SH-SY5Y (cell line): Measurements from ENCODE around the gene MALSU1.

Source experiments
- GATA2 ChIP-seq: IDR thresholded peaks from 2 replicates; pipeline ENCODE4 v1.6.1; 2011; ENCODE audit warnings: mild to moderate bottlenecking, low read depth, low read length
- GATA3 ChIP-seq: IDR thresholded peaks from 2 replicates; pipeline ENCODE4 v1.6.1; 2011; ENCODE audit warnings: low read depth, mild to moderate bottlenecking, low read length, moderate library complexity

MALSU1 gene

DNA sequence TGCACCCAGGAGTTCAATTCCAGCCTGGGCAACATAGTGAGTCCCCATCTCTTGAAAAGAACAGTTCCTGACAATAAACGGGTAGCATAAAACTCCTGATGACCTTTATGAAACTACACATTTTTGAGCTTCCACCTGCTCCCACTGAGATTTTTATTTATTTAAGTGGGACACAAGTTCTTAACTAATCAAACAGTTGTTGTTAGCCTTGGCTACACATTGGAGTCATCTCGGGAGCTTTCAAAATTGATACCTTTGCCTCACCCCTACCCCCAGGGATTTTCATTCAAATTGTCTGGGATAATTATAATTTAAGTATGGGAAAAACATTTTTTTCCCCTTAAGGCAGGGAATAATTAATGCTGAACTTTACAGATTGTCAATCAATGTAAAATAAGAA is 39.3 kb downstream of the MALSU1 start:
- TF ChIP-seq GATA2 (no peak), GATA3 (no peak)

DNA sequence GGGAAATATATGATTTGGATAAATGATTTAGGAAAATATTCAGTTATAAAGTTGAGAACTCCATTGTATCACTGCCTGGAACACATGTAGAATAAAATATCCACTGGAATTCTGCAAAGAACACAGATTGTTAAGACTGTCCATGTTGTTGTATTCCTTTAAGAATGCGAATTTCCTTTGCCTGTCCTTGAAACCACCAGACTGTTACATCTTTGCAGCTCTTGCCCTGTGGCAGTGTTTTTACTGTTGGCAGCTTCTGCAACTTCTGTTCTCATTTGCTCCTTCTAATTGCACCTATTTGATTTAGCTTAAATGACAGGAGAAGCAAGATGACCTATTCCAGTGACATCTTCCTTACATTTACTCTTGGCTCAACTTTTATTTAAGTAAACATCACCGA is 39.7 kb downstream of the MALSU1 start:
- TF ChIP-seq GATA2: no peak
- no peak for TF ChIP-seq GATA3

DNA sequence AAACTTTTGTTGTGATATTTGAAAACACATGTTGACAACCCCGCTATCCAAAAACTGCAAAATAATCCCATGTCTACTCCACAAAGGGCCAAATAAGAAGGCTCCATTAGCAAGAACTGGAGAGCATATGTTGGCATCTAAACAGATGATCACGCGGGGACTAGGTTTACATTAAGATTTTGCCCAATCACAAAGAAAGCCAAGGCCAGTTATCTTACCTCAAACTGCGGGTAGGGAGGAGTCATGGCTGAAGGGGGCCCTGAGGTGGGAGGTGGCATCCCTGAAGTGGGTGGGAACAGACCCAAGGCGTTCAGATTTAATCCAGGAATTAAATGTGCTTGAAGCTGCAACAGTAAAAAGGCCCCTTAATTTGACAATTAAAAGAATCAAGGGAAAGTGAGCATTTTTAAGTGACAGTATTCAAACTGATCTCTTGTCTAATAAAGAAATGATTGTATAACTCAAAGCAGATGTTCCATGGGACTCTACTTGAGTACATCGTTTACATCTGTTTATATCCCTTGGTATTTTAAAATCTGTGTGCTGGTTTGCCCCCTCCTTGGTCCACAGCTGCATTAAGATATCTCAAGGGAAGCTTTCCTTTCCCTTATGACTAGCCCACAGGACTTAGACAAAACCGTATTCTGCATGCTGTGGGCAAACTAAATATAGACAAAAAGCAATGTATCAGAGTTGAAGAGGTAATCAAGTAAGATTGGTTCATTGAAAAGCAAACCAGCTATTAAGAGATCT is 42.9 kb downstream of the MALSU1 start:
- no peak for TF ChIP-seq GATA2
- TF ChIP-seq GATA3: no peak

DNA sequence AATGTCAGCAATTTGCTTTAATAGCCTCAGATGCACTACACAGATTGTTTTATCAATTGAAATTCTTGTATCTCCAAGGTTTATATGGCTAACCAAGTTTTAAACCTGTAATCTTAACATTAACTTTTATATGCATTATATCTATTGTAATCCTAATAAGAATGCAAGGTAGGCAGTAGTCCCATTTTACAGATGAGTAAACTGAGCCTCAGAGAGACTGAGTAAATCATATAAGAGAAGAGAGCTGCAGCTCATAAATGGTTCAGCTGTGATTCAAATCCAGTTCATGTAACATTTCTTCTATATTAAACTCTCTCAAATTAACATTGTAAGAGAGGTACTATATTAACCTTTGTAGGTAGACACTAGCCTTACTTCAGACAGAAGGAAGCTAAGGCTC is 44.0 kb downstream of the MALSU1 start:
- TF ChIP-seq GATA2: no peak
- TF ChIP-seq GATA3: no peak

DNA sequence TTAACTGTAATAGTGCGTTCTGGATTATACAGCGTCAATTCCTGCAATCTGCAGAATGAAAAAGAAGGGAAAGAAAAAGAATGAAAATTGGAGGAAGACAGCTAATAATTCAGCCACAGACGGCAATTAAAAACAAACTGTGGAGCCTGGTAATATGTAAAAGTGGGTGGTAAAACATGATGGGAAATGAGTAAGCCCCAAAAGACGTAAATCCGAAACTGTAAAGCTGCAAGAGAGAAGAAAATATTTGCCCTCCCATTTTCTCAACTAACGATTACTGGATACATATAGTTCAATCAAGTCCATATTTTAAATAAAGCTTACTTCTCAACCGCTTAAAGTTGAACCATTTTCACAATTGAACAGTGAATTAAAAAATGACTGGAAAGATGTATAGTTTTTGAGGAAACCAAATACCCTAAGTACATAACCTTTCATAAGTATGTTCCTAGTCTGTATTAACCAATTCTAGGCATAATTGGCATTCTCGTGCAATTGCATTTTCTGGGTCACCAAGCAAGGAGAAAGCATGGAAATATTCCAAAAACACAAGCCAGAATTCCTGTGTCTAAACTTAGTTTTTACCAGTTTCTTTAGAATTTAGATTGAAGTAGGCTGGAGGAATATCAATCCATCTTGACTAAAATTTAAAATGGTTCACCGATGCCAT is 44.8 kb downstream of the MALSU1 start:
- no peak for TF ChIP-seq GATA3
- no peak for TF ChIP-seq GATA2

DNA sequence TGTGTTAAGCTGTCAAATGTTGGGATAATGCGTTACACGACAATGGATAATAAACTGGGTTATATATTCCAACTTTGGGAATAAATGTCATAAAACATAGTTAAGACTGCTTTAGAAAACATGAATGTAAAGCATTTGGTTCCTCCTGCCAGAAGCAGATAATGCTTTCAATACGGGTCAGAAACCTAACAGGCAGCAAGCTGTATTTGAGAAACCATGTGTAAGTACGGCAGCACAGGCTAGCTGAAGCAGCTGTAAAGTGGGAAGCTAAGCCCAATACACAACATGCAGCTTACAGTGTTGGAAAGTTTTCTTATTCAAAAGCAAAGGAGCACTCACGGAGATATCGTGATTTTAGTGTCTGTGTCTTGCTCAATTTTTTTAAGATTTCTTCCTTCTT is 46.5 kb downstream of the MALSU1 start:
- TF ChIP-seq GATA3 (no peak), GATA2 (no peak)

DNA sequence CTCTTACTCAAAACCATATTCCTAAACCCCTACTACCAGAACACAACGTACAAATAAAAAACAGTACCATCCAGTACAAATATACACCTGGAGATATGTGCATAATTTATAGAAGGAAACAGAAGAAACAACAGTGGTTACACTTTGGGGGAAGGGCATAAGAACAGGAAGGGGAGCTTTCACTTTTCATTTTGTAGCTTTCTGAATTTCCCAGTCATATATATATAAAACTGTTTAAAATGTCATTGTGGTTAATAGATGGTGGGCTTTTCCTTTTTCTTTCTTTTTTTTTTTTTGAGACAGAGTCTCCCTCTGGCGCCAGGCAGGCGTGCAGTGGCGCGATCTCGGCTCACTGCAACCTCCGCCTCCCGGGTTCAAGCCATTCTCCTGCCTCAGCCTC is 47.2 kb downstream of the MALSU1 start:
- TF ChIP-seq GATA2 (no peak), GATA3 (no peak)

DNA sequence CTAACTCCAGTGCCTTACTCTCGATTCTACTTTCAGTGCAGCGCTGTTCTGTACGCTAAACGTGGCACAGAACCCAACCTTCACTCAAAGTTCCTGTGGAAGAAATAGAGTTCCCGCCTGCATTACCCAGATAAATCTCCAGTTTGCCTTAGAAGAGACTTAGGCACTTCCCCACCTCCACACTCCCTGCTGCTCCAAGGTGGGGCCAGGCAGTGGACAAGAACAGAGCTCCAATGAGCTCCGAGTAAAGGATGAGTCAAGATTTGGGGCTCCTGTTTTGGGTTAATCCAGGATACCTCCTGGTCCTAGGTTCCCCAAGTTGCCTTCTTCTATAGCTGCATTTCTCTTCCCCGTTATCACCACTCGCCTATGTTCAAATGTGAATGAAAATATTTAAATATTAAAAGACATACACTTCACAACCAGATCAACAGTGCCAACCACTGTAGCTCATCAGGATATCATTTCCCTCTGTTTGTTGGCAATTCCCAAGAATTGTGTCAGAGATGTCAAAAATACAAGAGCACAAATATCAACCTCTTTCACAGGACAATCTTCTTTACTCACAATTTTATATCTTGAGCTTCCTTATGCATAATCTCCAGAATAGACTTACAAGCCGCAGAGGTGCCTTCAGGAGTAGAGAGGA is 48.0 kb downstream of the MALSU1 start:
- TF ChIP-seq GATA2 (no peak), GATA3 (no peak)

DNA sequence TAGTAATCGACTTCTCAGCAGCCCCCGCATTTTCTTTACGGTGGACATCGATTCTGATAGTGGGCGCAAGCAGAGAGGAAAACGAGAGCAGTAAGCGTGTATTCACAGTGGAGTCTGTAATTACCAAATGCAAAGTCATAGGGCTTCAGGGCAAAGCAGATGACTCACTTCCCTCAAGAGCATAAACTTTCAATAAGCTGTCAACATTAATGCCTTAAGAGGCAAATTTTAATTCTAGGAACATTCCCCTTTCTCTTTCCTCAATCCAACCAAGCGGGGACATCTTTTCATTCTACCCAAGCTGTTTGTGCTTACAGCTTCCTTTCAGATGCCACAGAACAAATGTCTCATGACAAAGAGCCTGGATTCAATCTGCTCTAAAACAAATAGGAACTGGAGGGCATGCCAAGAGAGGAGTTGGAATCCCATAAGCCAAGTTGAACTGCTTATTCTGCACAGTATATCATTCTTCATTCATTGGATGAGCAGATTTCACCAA is 48.6 kb downstream of the MALSU1 start:
- TF ChIP-seq GATA3 (no peak), GATA2 (no peak)

DNA sequence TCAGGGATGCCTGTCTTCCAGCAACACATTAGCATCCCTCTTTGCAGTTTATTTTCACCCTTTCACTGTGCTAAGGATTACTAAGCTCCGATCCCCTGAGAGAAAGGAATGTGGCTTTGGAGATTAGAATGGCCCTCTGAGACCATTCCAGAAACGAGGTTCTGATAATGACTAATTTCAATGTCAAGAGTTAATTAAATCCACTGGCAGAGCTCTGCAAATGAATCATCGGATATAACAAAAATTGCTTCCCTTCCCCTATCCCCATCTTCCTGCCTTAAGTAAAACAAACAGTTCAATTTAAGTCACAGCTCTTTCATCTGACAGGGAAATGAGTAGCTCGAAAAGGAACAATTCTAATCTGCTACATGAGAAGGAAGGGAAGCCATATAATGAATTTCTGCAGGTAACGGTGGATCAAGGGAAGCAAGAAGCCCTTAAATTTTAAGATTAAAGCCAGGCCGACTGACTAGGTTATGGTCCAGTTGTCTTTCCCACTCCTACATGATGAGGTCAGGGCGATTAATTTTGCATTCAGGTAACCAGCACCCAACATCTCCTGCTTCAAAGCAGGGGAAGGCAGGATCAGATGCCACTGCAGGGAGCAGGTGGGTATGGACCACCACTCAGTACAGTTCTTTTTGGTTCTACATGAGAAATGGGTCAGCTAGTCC is 50.5 kb downstream of the MALSU1 start:
- TF ChIP-seq GATA2 (no peak), GATA3 (no peak)

DNA sequence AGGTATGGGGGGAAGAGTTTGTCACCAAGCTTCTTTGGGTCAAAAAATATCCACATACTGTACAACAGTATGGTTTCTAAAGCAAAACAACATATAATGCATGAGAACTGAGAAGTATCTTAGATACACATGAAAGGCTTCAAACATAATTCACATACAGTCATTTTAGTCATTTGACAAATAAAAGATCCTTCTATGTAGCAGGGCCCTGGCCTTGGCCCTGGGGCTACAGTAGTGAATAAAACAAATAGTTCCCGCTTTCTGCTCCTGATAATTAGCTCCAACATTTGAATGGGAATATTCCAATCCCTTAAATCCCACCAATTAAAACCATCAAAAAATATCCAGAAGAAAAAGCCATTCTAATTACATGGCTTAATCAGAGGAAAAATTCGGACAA is 51.3 kb downstream of the MALSU1 start:
- TF ChIP-seq GATA3: no peak

DNA sequence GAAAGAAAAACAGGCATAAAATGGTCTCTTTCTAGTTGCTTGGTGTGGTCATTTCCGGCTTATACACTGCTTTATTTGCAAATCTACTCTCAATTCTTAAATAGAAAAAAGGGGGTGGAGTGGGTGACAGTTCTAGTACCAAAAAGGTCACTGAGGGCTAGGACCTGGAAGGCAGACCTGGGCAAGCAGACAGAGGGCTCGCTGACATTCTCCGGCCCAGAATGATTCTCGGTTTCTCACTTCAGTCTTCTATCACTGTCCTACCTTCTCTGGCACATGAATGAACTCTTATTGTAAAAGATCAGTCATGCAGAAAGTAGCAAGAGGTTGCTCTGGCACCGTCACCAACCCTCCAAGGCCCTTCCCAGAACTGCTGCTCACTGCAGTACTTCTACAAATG is 54.0 kb downstream of the MALSU1 start:
- TF ChIP-seq GATA3: no peak
- TF ChIP-seq GATA2: no peak

DNA sequence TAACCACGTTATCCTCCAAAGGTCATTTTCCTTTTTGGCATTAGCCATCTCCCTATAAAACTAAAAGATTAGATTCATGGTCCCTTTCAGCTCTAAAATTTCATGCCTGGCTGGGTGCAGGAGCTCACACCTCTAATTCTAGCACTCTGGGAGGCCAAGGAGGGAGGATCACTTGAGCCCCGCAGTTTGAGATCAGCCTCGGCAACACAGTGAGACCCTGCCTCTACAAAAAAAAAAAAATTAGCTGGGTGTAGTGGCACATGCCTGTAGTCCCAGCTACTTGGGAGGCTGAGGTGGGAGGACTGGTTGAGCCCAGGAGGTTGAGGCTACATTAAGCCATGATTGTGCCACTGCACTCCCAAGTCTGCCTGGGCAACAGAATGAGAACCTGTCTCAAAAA is 57.0 kb downstream of the MALSU1 start:
- TF ChIP-seq GATA2 (no peak), GATA3 (no peak)

DNA sequence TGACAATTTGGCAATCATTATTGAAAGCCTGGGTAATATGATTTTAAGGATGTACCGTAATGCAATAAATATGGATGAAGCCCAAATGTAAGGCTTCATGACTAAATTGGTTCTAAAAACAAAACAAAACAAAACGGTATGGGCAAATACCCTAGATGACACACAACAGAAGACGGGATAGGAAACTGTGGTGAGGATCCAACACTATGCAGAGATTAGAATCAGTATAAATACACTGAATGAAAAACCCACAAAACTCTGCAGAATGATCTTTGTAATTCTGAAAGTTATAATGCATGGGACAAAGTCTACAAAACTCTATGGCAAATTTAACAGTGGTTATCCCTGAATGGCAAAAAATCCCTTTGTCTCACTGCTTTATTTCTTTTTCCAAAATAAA is 57.6 kb downstream of the MALSU1 start:
- TF ChIP-seq GATA2: no peak
- TF ChIP-seq GATA3: no peak
